Measurements from ENCODE around the gene NPS.

Gene NPS, protein sequence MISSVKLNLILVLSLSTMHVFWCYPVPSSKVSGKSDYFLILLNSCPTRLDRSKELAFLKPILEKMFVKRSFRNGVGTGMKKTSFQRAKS

DNA sequence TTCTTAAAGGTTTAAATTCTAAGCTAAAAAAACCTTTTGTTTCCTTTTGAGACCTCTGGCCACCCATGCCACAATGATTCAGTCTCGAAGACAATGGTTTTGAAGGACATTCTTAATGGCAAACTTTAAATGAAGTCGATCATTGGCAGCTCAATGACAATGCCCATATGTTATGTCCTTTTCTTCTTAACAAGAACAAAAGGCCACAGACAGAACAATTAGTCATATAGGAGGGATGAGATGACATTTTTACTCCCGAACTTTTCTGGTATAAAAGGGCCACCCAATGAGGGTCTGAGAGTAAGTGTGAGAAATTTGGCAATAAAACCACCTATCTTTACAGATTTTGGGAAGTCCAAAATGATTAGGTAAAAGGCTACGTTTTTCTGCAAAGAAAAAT, at the start of gene NPS:
Gene NPS (plus strand): TSS at position 301 of the 400 bp plus-strand sequence. CDS start 60 bp downstream, at position 361.
- in situ Hi-C loops (cut with HindIII; ENCODE audit: low sequenced_read_pairs) = no loop called here
- TF ChIP-seq, protein P1, sequence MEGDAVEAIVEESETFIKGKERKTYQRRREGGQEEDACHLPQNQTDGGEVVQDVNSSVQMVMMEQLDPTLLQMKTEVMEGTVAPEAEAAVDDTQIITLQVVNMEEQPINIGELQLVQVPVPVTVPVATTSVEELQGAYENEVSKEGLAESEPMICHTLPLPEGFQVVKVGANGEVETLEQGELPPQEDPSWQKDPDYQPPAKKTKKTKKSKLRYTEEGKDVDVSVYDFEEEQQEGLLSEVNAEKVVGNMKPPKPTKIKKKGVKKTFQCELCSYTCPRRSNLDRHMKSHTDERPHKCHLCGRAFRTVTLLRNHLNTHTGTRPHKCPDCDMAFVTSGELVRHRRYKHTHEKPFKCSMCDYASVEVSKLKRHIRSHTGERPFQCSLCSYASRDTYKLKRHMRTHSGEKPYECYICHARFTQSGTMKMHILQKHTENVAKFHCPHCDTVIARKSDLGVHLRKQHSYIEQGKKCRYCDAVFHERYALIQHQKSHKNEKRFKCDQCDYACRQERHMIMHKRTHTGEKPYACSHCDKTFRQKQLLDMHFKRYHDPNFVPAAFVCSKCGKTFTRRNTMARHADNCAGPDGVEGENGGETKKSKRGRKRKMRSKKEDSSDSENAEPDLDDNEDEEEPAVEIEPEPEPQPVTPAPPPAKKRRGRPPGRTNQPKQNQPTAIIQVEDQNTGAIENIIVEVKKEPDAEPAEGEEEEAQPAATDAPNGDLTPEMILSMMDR (IDR thresholded peaks at IDR 0.05; ENCODE audit: low read depth, low read length) = no peak
- no peak within 1 kb of the TSS for H3K4me3 ChIP-seq (ENCODE audit: low read depth, low read length)
- DNase-seq (ENCODE audit: low read depth, low spot score) = no peak

DNA sequence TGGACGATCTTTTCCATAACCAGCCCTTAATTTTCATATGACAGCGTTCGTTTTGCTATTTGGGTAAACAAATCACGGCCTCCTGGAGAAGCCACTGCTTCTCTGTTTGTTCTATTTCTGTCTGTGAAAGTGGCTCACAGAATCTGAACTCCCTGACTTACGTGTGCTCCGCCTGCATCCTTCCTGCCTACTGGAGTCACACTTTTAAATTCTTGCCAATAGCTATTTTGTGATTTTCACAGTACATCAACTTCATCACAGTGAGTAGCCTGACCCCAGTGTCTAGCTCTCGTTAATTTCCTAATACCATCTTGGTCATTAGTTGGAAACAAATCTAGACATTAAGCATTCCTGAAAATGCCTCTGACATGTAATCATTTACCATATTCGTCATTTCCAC, 49.0 kb upstream of the NPS start:
- DNase-seq (ENCODE audit: low read depth, low spot score) = no peak
- no peak overlapping the region for H3K4me3 ChIP-seq (ENCODE audit: low read depth, low read length)
- in situ Hi-C loops (cut with HindIII; ENCODE audit: low sequenced_read_pairs) = no loop called here
- TF ChIP-seq, protein P1 (IDR thresholded peaks at IDR 0.05; ENCODE audit: low read depth, low read length) = no peak

DNA sequence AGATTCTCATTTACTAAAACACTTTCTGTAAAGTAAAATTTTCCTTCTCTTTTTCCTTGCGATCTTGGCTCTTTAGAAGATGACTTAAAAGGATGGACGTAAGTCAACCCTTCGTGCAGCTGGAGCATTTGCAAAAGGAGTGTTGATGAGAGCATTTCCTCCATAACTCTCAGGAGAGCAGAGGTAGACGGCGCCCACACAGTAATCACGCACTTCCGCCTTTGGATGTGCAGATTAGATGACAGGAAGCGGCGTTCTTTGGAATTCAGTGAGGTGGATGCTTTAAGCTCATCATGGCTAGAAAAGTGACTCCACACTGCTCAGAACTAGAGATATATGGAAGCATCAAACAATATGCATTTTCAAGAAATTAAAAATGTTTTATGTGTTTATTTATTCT, 43.0 kb upstream of the NPS start:
- TF ChIP-seq, protein P1 (IDR thresholded peaks at IDR 0.05; ENCODE audit: low read depth, low read length) = no peak
- in situ Hi-C loops (cut with HindIII; ENCODE audit: low sequenced_read_pairs) = no loop called here

DNA sequence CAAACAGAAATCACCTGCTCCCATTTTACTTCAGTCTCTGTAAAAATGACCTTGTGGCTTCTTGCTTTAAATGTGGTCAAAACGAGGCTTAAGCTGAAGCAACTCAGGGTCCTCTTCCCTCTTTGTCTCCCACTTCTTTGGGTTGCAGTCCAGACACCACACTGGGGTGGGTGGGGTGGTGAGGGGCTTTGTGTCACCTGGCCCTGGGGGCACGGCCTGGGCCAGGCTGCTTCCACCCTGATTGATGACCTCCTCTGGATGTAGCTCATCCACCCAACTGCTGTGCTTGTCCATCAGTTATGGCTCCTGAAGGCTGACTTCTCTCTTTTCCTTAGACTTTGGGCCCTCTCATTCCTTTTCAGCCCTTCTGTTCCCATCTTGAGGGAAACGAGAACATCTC, 26.8 kb upstream of the NPS start:
- DNase-seq (ENCODE audit: low read depth, low spot score) = no peak
- H3K4me3 ChIP-seq (ENCODE audit: low read depth, low read length) = no peak overlapping the region
- in situ Hi-C loops (cut with HindIII; ENCODE audit: low sequenced_read_pairs) = no loop called here
- TF ChIP-seq, protein P1 (IDR thresholded peaks at IDR 0.05; ENCODE audit: low read depth, low read length) = no peak

More for the DNA sequence above, 43.0 kb upstream of the NPS start:
- H3K4me3 ChIP-seq (ENCODE audit: low read depth, low read length) = no peak overlapping the region
- no peak for DNase-seq (ENCODE audit: low read depth, low spot score)

DNA sequence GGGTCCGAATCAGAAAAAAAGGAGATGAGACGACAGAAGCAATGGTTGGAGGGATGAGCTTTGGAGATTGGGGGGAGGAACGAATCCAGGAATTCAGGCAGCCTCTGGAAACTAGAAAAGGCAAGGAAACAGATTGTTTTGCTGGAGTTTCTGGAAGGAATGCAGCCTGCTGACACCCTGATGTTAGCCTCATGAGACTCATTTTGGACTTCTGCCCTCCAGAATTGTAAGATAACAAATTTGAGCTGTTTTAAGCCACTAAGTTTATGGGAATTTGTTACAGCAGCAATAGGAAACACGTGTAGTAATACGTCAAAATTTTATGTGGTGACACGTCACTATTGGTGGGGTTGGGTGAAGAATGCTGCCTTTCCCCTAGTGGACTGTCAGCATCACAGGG, 25.6 kb upstream of the NPS start:
- no peak overlapping the region for H3K4me3 ChIP-seq (ENCODE audit: low read depth, low read length)
- TF ChIP-seq, protein P1 (IDR thresholded peaks at IDR 0.05; ENCODE audit: low read depth, low read length) = no peak
- DNase-seq (ENCODE audit: low read depth, low spot score) = no peak
- in situ Hi-C loops (cut with HindIII; ENCODE audit: low sequenced_read_pairs) = no loop called here

DNA sequence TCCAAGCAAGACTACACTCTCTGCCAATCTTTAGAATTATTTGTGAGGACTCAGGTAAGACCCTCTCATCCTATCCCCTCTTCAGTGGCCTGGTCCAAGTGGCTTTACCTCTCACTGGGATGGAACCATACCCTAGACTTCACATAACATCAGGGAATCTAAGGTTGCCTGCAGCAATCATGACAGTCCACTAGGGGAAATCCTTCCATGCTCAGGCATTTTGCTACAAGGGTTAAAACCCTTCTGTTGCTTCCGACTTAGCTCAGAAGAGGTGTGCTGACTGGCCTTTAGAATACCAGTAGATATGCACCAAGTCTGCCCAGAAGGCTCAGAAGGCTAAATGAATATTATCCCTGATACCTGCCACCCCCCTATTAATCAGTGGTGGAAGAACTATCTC, 24.9 kb upstream of the NPS start:
- in situ Hi-C loops (cut with HindIII; ENCODE audit: low sequenced_read_pairs) = no loop called here
- DNase-seq (ENCODE audit: low read depth, low spot score) = no peak
- TF ChIP-seq, protein P1 (IDR thresholded peaks at IDR 0.05; ENCODE audit: low read depth, low read length) = peak; percentile 1
- no peak overlapping the region for H3K4me3 ChIP-seq (ENCODE audit: low read depth, low read length)

Data from astrocyte of the spinal cord (primary cell).